ENCODE data around the gene ARHGEF10L. TPM values are rescaled to one million over a fixed set of nuclear protein-coding genes. Genes with fewer than 3 reads are reported as not detected.
A peak's percentile ranks its signal among the peaks of the same experiment; 100 is the strongest.

ARHGEF10L gene
- total RNA-seq, 1 donor from 2014 or later, result 57.9 TPM

- Histone ChIP-seq H3K9me3 (no peaks in the 10 kb centered on the region), H3K4me3 (no peak overlapping the region), H3K36me3 (peaks cover 53% of the 10 kb centered on the region), H3K27ac (no peak overlapping the region), H3K4me1 (no peaks in the 10 kb centered on the region), H3K27me3 (ENCODE audit: low read depth) (no peaks in the 10 kb centered on the region)
- no peak for DNase-seq
- intact Hi-C loops (cut with DNase I), result no loop called here
- TF ChIP-seq, protein P1, sequence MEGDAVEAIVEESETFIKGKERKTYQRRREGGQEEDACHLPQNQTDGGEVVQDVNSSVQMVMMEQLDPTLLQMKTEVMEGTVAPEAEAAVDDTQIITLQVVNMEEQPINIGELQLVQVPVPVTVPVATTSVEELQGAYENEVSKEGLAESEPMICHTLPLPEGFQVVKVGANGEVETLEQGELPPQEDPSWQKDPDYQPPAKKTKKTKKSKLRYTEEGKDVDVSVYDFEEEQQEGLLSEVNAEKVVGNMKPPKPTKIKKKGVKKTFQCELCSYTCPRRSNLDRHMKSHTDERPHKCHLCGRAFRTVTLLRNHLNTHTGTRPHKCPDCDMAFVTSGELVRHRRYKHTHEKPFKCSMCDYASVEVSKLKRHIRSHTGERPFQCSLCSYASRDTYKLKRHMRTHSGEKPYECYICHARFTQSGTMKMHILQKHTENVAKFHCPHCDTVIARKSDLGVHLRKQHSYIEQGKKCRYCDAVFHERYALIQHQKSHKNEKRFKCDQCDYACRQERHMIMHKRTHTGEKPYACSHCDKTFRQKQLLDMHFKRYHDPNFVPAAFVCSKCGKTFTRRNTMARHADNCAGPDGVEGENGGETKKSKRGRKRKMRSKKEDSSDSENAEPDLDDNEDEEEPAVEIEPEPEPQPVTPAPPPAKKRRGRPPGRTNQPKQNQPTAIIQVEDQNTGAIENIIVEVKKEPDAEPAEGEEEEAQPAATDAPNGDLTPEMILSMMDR (IDR thresholded peaks at IDR 0.05), result no peak
- ATAC-seq, result no peak
These were observed 148.8 kb downstream of the ARHGEF10L start for GRCh38 chr1:17688217-17688810.

DNA sequence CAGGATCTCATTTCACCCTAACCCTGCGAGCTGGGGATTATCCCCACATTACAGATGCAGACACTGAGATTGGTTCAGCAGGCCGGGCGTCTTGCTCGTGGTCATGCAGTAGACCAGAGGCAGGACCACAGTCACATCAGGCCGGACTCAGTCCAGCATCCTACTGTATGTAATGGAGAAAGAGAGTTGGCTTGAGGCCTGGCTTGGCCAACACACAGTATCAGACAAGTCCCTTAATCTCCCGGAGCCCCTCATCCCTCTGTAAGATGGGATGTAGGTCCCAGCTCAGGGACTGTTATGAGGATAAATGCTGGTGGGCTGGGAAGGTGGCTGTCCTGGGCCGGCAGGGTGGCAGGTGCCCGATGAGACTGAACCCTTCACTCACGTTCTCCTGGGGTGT, 149.5 kb downstream of the ARHGEF10L start:
- TF ChIP-seq, protein P1 (IDR thresholded peaks at IDR 0.05), result no peak
- H3K36me3 ChIP-seq, result peaks cover 60% of the 10 kb centered on the region
- no peak for ATAC-seq

GRCh38 chr1:17690906-17691634, 151.6 kb downstream of the ARHGEF10L start:
- no peak overlapping the region for H3K27ac ChIP-seq
- H3K27me3 ChIP-seq (ENCODE audit: low read depth), result no peaks in the 10 kb centered on the region
- no peak overlapping the region for H3K4me3 ChIP-seq
- ATAC-seq, result no peak
- peaks cover 72% of the 10 kb centered on the region for H3K36me3 ChIP-seq
- no peak for DNase-seq
- peaks cover under 1% of the 10 kb centered on the region for H3K4me1 ChIP-seq
- H3K9me3 ChIP-seq, result no peaks in the 10 kb centered on the region
- TF ChIP-seq, protein P1 (IDR thresholded peaks at IDR 0.05), result no peak
- intact Hi-C loops (cut with DNase I), result no loop called here

More for the DNA sequence above, 149.5 kb downstream of the ARHGEF10L start:
- Histone ChIP-seq H3K27me3 (ENCODE audit: low read depth) (no peaks in the 10 kb centered on the region), H3K27ac (no peak overlapping the region), H3K4me1 (no peaks in the 10 kb centered on the region), H3K9me3 (no peaks in the 10 kb centered on the region), H3K4me3 (no peak overlapping the region)
- intact Hi-C loops (cut with DNase I), result no loop called here
- DNase-seq, result no peak

DNA sequence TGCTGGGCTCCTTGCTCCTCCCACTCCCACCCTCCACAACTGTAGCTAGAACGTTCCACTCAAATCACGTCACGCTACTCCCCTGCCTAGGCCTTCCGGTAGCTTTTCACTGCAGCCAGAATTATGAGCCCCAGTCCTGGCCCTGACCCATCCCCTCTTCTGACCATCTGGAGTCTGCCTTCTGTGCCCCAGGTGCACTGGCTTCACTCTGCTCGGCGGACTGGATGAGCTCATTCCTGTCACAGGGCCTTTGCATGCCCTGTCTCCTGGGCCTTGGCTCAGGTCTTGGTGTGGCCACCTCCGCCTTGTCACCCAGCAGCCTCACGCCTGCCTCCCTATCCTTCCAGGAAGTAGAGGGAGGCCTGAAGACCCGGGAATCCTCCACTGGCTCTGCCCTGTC, 153.1 kb downstream of the ARHGEF10L start:
- ATAC-seq (no peak), DNase-seq (no peak)
- Histone ChIP-seq H3K27ac (no peak overlapping the region), H3K9me3 (no peaks in the 10 kb centered on the region), H3K27me3 (ENCODE audit: low read depth) (no peaks in the 10 kb centered on the region), H3K4me3 (no peak overlapping the region), H3K4me1 (peaks cover 3% of the 10 kb centered on the region), H3K36me3 (peaks cover 76% of the 10 kb centered on the region)
- intact Hi-C loops (cut with DNase I), result no loop called here
- TF ChIP-seq, protein P1 (IDR thresholded peaks at IDR 0.05), result no peak

DNA sequence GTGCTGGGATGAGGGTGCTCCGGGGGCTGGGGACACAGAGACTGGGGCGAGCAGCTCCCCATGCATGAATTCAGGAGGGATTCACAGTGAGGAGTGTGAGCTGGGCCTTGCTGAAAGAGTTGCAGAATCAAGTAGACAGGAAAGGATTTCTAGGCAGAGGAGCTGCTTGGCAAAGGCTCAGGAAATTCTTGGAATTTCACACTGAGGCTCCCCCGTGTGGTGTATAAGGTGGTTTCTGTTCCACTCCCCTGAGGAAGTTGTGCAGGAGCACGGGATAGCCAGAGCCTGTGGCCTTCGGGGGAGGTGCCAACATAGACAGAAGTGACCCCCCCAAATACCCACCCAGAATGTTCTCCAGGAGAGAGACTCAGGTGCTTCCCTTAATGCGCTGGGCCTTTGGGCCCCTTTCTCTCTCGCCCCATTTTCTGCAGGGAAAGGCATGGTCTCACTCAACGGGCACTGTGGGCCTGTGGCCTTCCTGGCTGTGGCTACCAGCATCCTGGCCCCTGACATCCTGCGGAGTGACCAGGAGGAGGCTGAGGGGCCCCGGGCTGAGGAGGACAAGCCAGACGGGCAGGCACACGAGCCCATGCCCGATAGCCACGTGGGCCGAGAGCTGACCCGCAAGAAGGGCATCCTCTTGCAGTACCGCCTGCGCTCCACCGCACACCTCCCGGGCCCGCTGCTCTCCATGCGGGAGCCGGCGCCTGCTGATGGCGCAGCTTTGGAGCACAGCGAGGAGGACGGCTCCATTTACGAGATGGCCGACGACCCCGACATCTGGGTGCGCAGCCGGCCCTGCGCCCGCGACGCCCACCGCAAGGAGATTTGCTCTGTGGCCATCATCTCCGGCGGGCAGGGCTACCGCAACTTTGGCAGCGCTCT, 157.2 kb downstream of the ARHGEF10L start:
- TF ChIP-seq, protein P1 (IDR thresholded peaks at IDR 0.05), result peak; percentile 29
- Histone ChIP-seq H3K4me1 (peaks cover 3% of the 10 kb centered on the region), H3K27ac (no peak overlapping the region), H3K27me3 (ENCODE audit: low read depth) (no peaks in the 10 kb centered on the region), H3K36me3 (peaks cover 51% of the 10 kb centered on the region), H3K4me3 (no peak overlapping the region), H3K9me3 (no peaks in the 10 kb centered on the region)
- intact Hi-C loops (cut with DNase I), result no loop called here
- ATAC-seq (peak; percentile 12 to 37), DNase-seq (no peak)

Data from lower lobe of right lung (tissue), 2 donors.